GM12875 (cell line): ENCODE measurements around the gene PIK3C2G.

Experiments used
- H3K4me3 ChIP-seq: one replicate; pipeline ENCODE4 v1.5.1; 2011; ENCODE audit warnings: low read depth, low read length, control low read depth
- CTCF ChIP-seq: IDR thresholded peaks from 2 replicates; pipeline ENCODE4 v1.5.1; 2011; ENCODE audit warnings: low read depth, mild to moderate bottlenecking, control low read depth, inconsistent platforms, low read length, moderate library complexity, borderline replicate concordance; ENCODE audit not compliant: insufficient read depth

Gene PIK3C2G

DNA sequence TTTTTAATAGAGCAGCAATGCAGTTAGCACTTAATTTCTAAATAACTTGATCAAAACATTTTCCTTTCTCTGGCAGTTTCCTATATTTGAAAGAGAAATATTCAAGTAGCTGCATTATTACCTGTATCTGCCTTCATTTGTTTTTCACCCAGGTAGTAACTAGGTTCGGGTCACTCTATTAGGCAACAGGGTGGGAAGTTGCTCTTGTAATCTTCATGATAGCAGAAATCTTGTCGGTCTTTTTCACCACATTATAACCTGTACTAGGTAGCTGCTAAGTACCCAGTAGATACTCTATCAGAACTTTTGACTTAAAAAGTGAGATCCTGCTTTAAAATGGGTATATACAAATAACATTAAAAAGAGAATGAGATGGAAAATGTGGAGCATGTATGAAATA lies 2.4 kb upstream of the PIK3C2G start:
- no peak overlapping the region for H3K4me3 ChIP-seq
- TF ChIP-seq CTCF: no peak

DNA sequence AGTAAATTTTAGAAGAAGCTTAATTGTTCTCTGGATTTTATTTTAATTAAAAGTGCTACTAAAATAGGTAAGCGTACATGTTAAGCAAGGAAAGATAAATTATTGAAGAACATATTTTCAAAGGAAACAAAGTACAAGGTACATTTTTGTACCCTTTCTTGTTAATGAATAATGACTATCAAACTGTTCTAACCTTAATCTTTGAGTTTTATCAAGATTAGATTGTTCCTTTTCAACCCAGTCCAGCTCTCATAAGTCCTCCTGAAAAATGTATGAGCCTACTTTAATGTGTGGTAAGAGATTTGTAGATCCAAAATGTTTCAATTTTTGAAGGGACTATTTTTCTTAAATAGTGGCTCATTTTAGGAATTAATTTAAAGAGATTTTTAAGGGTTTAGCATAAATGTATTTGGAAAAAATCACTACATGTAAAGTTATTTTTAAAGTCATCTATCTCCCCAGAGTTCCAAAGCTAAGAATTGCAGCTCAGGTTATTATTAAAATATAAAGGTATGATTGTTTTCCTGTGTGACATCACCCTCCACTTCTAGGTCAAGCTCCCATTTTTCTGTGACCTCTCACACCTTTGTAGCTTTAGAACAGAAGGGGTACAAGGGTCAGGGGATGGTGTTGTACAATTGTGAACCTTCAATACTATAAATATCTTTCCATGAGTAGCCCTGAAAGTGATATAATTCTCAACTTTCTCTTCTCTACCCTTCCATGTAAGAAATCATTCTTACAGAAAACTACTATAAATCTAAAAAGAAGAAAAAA lies 1.2 kb upstream of the PIK3C2G start:
- no peak overlapping the region for H3K4me3 ChIP-seq
- TF ChIP-seq CTCF: no peak

DNA sequence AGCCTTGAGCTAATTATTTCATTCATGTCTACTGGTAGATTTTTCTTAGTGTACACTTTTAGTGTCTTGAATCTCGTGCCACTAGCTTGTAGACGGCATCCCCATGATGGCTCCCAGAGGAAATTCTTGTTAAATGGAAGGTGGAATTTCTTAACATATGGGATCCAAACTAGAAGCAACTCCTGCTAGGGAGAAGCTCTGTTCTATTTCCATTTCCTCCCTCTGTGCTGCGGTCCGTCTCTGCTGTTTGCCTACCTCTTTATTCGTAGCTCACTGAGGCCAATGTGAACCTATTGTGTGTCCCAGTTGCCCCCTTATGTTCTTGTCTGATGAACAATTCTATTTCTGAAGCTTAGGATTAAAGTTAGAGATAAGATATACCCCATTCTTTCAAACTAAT lies 588 bp downstream of the PIK3C2G start:
- TF ChIP-seq CTCF: no peak
- H3K4me3 ChIP-seq: no peak overlapping the region

- no peak overlapping the region for H3K4me3 ChIP-seq
- no peak for TF ChIP-seq CTCF
Measured at GRCh38 chr12:18262514-18262913, 1.2 kb downstream of the PIK3C2G start.

- no peak overlapping the region for H3K4me3 ChIP-seq
- TF ChIP-seq CTCF: no peak
Measured at GRCh38 chr12:18264581-18265075, 3.3 kb downstream of the PIK3C2G start.

GRCh38 chr12:18267427-18268099 lies 6.2 kb downstream of the PIK3C2G start:
- no peak for TF ChIP-seq CTCF
- no peak overlapping the region for H3K4me3 ChIP-seq
